ENCODE measurements around the gene ALKBH7.
"Not testable (repeated sequence)": the region's sequence is repeated elsewhere in the genome, so short reads cannot be mapped to it uniquely, and the experiment has no call there.

ALKBH7 gene

GRCh38 chr19:6372594-6373095 lies at the start of gene ALKBH7:
Gene ALKBH7 (plus strand): TSS chr19:6372794. CDS start chr19:6372821, 27 bp downstream.
- peak within 1 kb of the TSS; percentile 81 for H3K4me3 ChIP-seq (ENCODE audit: low read length)
- H3K4me1 ChIP-seq (ENCODE audit: control insufficient read depth, insufficient read depth, low read length) = peaks cover 17% of the 10 kb centered on the region
- peak; percentile 100 for DNase-seq (ENCODE audit: low read depth)
- H3K9ac ChIP-seq (ENCODE audit: low read length) = peak within 1 kb of the TSS; percentile 94
- H3K9me3 ChIP-seq (ENCODE audit: control insufficient read depth, low read length) = no peaks in the 10 kb centered on the region
- H3K27me3 ChIP-seq (replicated peaks; ENCODE audit: control insufficient read depth, insufficient read depth, low read length) = no peaks in the 10 kb centered on the region
- peaks cover 15% of the 10 kb centered on the region for H3K36me3 ChIP-seq (ENCODE audit: control insufficient read depth, insufficient read depth, low read length, severe bottlenecking)

- Histone ChIP-seq H3K4me1 (ENCODE audit: control insufficient read depth, insufficient read depth, low read length) (no peaks in the 10 kb centered on the region), H3K4me3 (ENCODE audit: low read length) (no peak overlapping the region), H3K9me3 (ENCODE audit: control insufficient read depth, low read length) (peaks cover 4% of the 10 kb centered on the region), H3K9ac (ENCODE audit: low read length) (no peak overlapping the region), H3K27me3 (replicated peaks; ENCODE audit: control insufficient read depth, insufficient read depth, low read length) (peaks cover 32% of the 10 kb centered on the region), H3K36me3 (ENCODE audit: control insufficient read depth, insufficient read depth, low read length, severe bottlenecking) (no peaks in the 10 kb centered on the region)
- no peak for DNase-seq (ENCODE audit: low read depth)
Measured at GRCh38 chr19:6324757-6325156, 47.8 kb upstream of the ALKBH7 start.

- no peak for DNase-seq (ENCODE audit: low read depth)
- Histone ChIP-seq H3K27me3 (replicated peaks; ENCODE audit: control insufficient read depth, insufficient read depth, low read length) (peaks cover 29% of the 10 kb centered on the region), H3K9ac (ENCODE audit: low read length) (no peak overlapping the region), H3K36me3 (ENCODE audit: control insufficient read depth, insufficient read depth, low read length, severe bottlenecking) (no peaks in the 10 kb centered on the region), H3K4me3 (ENCODE audit: low read length) (no peak overlapping the region), H3K9me3 (ENCODE audit: control insufficient read depth, low read length) (peaks cover 4% of the 10 kb centered on the region), H3K4me1 (ENCODE audit: control insufficient read depth, insufficient read depth, low read length) (no peaks in the 10 kb centered on the region)
Measured at GRCh38 chr19:6325614-6326013, 47.0 kb upstream of the ALKBH7 start.

GRCh38 chr19:6326815-6327214 lies 45.8 kb upstream of the ALKBH7 start:
- H3K9ac ChIP-seq (ENCODE audit: low read length) = no peak overlapping the region
- peaks cover 31% of the 10 kb centered on the region for H3K27me3 ChIP-seq (replicated peaks; ENCODE audit: control insufficient read depth, insufficient read depth, low read length)
- no peaks in the 10 kb centered on the region for H3K4me1 ChIP-seq (ENCODE audit: control insufficient read depth, insufficient read depth, low read length)
- H3K36me3 ChIP-seq (ENCODE audit: control insufficient read depth, insufficient read depth, low read length, severe bottlenecking) = no peaks in the 10 kb centered on the region
- no peak for DNase-seq (ENCODE audit: low read depth)
- H3K9me3 ChIP-seq (ENCODE audit: control insufficient read depth, low read length) = peaks cover 4% of the 10 kb centered on the region
- no peak overlapping the region for H3K4me3 ChIP-seq (ENCODE audit: low read length)

- H3K4me1 ChIP-seq (ENCODE audit: control insufficient read depth, insufficient read depth, low read length) = no peaks in the 10 kb centered on the region
- H3K9ac ChIP-seq (ENCODE audit: low read length) = no peak within 1 kb of the TSS
- no peaks in the 10 kb centered on the region for H3K36me3 ChIP-seq (ENCODE audit: control insufficient read depth, insufficient read depth, low read length, severe bottlenecking)
- DNase-seq (ENCODE audit: low read depth) = no peak
- H3K4me3 ChIP-seq (ENCODE audit: low read length) = no peak within 1 kb of the TSS
- H3K27me3 ChIP-seq (replicated peaks; ENCODE audit: control insufficient read depth, insufficient read depth, low read length) = peaks cover 27% of the 10 kb centered on the region
- H3K9me3 ChIP-seq (ENCODE audit: control insufficient read depth, low read length) = no peaks in the 10 kb centered on the region
Measured at GRCh38 chr19:6333439-6333838, 39.2 kb upstream of the ALKBH7 start, which contains the start of gene ACER1. Gene ACER1 (minus strand): TSS chr19:6333612. CDS start chr19:6333551, 61 bp downstream.

GRCh38 chr19:6334490-6335285 lies 37.9 kb upstream of the ALKBH7 start:
- no peaks in the 10 kb centered on the region for H3K4me1 ChIP-seq (ENCODE audit: control insufficient read depth, insufficient read depth, low read length)
- no peak overlapping the region for H3K4me3 ChIP-seq (ENCODE audit: low read length)
- DNase-seq (ENCODE audit: low read depth) = no peak
- H3K36me3 ChIP-seq (ENCODE audit: control insufficient read depth, insufficient read depth, low read length, severe bottlenecking) = no peaks in the 10 kb centered on the region
- peaks cover 27% of the 10 kb centered on the region for H3K27me3 ChIP-seq (replicated peaks; ENCODE audit: control insufficient read depth, insufficient read depth, low read length)
- no peaks in the 10 kb centered on the region for H3K9me3 ChIP-seq (ENCODE audit: control insufficient read depth, low read length)
- no peak overlapping the region for H3K9ac ChIP-seq (ENCODE audit: low read length)

- DNase-seq (ENCODE audit: low read depth) = no peak
- Histone ChIP-seq H3K9me3 (ENCODE audit: control insufficient read depth, low read length) (no peaks in the 10 kb centered on the region), H3K27me3 (replicated peaks; ENCODE audit: control insufficient read depth, insufficient read depth, low read length) (peaks cover 7% of the 10 kb centered on the region), H3K9ac (ENCODE audit: low read length) (no peak overlapping the region), H3K4me1 (ENCODE audit: control insufficient read depth, insufficient read depth, low read length) (no peaks in the 10 kb centered on the region), H3K4me3 (ENCODE audit: low read length) (no peak overlapping the region), H3K36me3 (ENCODE audit: control insufficient read depth, insufficient read depth, low read length, severe bottlenecking) (no peaks in the 10 kb centered on the region)
Measured at GRCh38 chr19:6340493-6341201, 31.9 kb upstream of the ALKBH7 start.

- no peak overlapping the region for H3K4me3 ChIP-seq (ENCODE audit: low read length)
- no peaks in the 10 kb centered on the region for H3K9me3 ChIP-seq (ENCODE audit: control insufficient read depth, low read length)
- no peak overlapping the region for H3K9ac ChIP-seq (ENCODE audit: low read length)
- no peak for DNase-seq (ENCODE audit: low read depth)
- H3K27me3 ChIP-seq (replicated peaks; ENCODE audit: control insufficient read depth, insufficient read depth, low read length) = peaks cover 7% of the 10 kb centered on the region
- no peaks in the 10 kb centered on the region for H3K36me3 ChIP-seq (ENCODE audit: control insufficient read depth, insufficient read depth, low read length, severe bottlenecking)
- H3K4me1 ChIP-seq (ENCODE audit: control insufficient read depth, insufficient read depth, low read length) = no peaks in the 10 kb centered on the region
Measured at GRCh38 chr19:6343462-6343861, 29.1 kb upstream of the ALKBH7 start.

GRCh38 chr19:6349271-6349670 lies 23.3 kb upstream of the ALKBH7 start:
- not testable (repeated sequence) for H3K36me3 ChIP-seq (ENCODE audit: control insufficient read depth, insufficient read depth, low read length, severe bottlenecking); H3K9me3 ChIP-seq (ENCODE audit: control insufficient read depth, low read length); H3K27me3 ChIP-seq (replicated peaks; ENCODE audit: control insufficient read depth, insufficient read depth, low read length); H3K9ac ChIP-seq (ENCODE audit: low read length); DNase-seq (ENCODE audit: low read depth); H3K4me1 ChIP-seq (ENCODE audit: control insufficient read depth, insufficient read depth, low read length); H3K4me3 ChIP-seq (ENCODE audit: low read length)

- Histone ChIP-seq H3K27me3 (replicated peaks; ENCODE audit: control insufficient read depth, insufficient read depth, low read length) (no peaks in the 10 kb centered on the region), H3K9me3 (ENCODE audit: control insufficient read depth, low read length) (peaks cover 8% of the 10 kb centered on the region), H3K36me3 (ENCODE audit: control insufficient read depth, insufficient read depth, low read length, severe bottlenecking) (no peaks in the 10 kb centered on the region), H3K4me3 (ENCODE audit: low read length) (no peak overlapping the region), H3K9ac (ENCODE audit: low read length) (no peak overlapping the region), H3K4me1 (ENCODE audit: control insufficient read depth, insufficient read depth, low read length) (no peaks in the 10 kb centered on the region)
- DNase-seq (ENCODE audit: low read depth) = no peak
Measured at GRCh38 chr19:6350688-6351087, 21.9 kb upstream of the ALKBH7 start.

- Histone ChIP-seq H3K9ac (ENCODE audit: low read length) (no peak overlapping the region), H3K36me3 (ENCODE audit: control insufficient read depth, insufficient read depth, low read length, severe bottlenecking) (no peaks in the 10 kb centered on the region), H3K27me3 (replicated peaks; ENCODE audit: control insufficient read depth, insufficient read depth, low read length) (no peaks in the 10 kb centered on the region), H3K4me3 (ENCODE audit: low read length) (no peak overlapping the region), H3K9me3 (ENCODE audit: control insufficient read depth, low read length) (peaks cover 8% of the 10 kb centered on the region), H3K4me1 (ENCODE audit: control insufficient read depth, insufficient read depth, low read length) (no peaks in the 10 kb centered on the region)
- no peak for DNase-seq (ENCODE audit: low read depth)
Measured at GRCh38 chr19:6352381-6353165, 20.0 kb upstream of the ALKBH7 start.

Measured in adipocyte (in vitro differentiated cells).